Stimulated activated naive CD4-positive, alpha-beta T cell (primary cell): ENCODE measurements around the gene DHX30.
"Not testable (repeated sequence)": the region's sequence is repeated elsewhere in the genome, so short reads cannot be mapped to it uniquely, and the experiment has no call there.

ENCODE experiments used
- DNase-seq, 6 experiments: peaks; one replicate each; lab custom pipeline; 2025; lab: John Stamatoyannopoulos, UW

The DHX30 gene

DNA sequence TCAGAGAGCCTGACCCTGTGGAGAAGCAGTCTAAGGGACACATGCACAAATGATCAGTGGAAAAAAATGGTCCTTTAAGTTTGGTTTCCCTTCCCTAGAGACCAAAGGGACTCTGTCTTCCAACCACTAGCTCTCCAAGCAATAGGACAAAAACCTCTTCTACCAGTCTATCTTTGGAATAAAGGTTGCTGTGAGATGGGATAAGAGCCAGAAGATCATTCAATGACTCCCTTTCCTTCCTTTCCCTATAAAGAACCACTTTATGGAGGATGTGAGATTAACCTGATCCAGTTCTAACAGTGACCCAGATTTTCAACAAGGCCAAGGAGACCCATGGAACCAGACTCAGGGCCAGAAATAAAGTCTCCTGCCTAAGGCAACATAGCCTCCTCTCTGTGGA lies 74.8 kb downstream of the DHX30 start:
- no peak for DNase-seq

DNA sequence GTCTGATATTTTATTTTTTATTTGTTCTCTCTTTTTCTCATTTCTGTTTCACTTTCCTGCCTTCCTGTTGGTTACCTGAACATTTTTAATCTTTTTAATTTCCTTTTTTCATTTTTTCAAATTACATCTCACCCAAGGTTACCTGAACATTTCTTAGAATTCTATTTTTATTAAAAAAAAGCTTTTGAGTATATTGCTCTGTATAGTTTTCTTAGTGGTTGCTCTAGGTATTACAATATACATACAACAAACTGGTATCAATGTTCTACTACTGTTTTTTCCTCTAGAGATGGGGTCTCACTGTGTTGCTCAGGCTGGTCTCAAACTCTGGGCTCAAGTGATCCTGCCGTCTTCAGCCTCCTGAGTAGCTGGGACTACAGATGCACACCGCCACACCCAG lies 79.4 kb downstream of the DHX30 start:
- no peak for DNase-seq

DNA sequence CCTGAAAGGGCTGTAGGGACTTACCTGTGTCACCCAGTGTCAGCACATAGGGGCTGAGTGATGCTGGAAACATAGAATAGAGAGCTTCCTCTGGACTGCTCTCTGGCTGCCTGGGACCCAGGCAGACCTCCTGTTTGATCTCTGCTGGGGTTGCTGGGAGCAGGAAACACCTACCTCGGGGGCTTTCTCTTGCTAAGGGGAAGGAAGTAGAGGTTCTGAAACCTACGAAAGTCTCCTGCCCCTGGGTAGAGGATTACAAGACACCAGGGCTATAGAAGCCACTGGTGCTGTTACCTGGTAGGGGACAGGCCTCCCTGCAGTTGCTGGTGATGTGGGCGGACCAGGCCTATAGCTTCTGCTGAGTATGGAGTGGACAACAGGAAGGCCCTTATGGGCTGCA lies 81.7 kb downstream of the DHX30 start:
- no peak for DNase-seq

DNA sequence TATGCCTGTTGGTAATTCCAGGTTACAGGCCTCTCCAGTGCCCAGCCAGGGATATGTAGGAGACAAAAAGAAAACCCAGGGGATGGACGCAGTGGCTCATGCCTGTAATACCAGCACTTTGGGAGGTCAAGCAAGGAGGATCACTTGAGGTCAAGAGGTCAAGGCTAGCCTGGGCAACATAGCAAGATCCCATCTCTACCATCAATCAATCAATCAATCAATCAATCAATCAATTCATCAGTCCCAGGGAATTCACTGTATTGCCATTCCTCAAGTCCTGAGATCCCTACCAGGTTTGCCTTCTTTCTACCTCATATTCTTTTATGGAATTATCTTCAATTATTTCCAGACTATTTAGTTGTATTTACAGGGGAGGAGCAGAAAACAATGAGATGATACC lies 82.2 kb downstream of the DHX30 start:
- no peak for DNase-seq

DNA sequence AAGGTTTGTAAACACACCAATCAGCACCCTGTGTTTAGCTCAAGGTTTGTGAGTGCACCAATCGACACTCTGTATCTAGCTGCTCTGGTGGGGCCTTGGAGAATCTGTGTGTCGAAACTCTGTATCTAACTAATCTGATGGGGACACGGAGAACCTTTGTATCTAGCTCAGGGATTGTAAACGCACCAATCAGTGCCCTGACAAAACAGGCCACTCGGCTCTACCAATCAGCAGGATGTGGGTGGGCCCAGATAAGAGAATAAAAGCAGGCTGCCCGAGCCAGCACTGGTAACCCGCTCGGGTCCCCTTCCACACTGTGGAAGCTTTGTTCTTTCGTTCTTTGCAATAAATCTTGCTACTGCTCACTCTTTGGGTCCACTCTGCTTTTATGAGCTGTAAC lies 85.1 kb downstream of the DHX30 start:
- not testable (repeated sequence) for DNase-seq

DNA sequence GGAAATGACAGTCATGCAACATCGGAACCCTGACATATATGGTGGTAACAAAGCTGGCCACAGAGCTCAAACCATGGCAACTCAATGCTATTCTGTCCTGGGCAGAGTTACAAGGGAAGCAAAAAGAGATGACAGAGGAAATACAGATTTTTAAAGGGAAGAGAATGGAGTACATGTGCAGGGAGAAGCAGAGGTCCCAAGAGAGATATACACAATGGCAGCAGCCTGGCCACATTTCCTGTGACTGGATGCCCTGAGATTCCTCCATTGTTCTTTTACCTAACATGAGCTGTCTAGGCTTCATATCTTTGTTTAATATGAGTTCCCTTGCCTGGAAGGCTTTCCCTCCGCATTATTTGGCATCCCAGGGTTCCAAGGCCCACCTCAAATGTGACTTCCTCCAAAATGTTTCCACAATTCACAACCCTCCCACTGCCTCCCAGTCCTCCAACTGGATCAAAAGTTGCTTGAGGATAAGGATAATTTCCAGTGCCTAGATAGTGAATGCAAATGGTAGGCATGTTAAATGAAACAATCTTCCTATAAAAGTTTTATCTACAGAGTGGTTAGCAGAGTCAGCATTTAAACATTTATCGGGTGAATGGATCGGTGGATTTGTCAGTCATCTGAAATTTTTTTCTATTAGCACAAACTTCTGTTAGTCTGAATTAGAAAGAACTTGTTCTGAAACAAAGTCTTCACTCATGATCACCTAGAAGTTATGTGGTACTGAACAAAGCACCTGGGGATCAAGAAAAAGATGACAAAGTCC lies 86.2 kb downstream of the DHX30 start:
- DNase-seq = no peak

DNA sequence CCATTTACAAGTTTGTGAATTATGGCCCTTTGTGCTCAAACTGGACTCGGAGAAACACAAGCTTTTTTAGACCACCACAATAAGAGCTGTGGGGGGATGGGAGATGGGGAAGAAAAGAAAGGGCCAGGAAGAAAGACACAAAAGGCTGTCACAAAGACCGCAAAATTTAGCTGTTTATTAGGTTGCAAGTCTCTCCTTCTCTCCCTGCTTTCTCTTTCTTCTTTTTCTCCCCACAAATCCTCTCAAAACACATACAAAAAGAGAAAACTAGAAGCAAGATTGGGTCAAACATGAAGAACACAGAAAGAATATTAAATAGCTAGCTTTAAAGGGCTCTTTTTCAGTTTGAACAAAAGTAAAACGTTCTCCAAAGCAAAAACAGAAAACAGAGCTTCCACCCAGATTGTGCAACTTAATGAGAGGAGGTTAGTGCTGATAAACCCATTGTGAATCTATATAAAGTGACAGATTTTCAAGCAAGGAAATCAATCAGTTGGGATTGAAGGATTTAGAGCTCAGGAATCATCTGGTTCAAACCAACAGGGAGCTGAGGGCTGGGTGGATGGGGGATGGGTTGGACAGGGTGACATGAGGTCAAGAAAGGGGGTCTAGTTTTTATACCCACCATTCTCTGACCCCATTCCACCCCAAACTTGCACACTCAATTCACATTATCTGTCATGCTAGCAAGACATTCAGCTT lies 87.3 kb downstream of the DHX30 start:
- DNase-seq = no peak

DNA sequence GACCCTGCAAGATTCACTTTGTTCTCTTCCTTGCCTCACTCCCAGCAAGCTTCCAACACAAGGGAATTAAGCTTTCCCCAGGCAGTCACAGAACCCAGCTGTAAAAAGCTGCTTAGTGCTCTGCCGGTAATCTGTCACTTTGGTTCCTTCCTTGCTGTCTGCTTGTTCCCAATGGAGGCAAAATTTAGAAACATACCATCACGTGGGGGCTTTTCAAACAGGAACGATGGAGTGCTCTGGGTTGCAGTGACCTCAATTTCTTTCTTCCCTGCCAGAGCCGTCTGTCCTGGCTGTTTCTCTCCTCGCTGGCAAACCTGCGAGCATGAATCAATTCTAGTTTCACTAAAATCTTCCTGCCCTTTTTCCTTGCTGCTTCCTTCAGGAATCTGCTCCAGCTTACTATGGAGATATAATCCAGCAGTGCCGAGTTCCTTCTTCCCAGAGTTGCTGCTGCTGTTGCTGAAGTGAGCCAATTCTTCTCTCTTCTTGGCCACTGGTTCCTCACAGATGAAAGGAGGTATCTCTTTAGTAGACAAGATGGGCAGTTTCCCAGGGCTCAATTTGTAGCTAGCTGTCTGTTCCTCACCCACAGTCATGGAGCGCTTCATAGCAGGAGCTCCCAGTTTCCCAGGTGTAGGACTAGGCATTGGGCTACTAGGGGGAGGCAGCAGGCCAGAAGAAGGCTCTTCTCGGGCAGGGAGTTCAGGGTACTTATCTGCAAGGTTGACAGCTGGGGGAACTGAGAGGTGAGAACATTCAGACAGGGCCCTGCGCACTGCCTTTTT lies 88.1 kb downstream of the DHX30 start:
- DNase-seq = no peak

DNA sequence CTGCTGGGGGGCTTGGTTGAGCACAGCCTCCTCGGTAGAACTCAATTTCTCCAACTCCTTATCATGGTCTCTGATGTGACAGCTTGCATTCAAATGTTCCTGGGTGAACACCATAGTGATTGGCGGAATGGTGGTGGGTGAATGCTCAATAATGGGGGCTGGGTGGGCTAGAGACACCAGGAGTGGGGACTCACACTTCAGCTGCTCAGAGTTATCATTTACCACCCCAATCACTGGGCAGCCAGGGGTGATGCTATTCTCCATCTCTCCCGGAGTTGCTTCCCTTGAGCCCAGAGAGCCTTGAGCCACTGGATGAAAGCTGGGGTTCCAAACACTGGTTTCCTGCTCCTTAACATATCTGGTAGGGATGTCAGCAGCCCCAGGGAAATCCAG lies 88.7 kb downstream of the DHX30 start:
- no peak for DNase-seq

DNA sequence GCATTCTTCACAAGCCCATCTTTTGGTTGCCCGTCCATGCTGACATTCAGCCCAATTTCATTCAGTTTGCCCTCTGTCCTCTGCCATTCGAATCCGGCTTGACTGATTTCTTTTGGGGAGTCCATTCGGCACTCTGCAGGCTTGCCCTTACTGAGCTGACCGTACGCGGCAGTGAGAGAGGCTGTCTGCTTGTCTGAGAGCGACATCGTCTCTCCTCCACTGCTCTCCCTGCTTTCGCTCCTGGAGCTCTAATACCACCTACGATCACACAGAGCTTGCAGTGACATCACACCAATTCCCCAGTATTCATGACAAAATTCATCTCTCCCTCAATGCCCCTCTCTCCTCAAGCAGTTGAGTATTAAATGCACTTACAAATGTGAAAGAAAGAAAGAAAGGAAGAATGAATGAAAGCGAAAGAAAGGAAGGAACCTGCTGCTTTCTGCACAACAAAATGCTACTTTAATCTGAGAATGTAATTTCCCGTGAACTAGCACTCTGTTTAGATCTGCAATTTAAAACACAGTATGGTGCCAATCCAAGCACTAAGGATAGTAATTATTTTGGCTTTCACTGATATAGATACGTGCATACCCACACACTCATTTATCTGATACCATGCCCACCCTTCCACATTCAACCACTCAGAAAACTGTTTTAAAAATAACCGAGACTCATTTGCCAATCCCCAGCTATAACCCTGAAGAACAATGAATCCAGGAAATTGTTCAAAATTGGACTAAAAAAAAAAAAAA lies 89.5 kb downstream of the DHX30 start:
- DNase-seq = no peak

DNA sequence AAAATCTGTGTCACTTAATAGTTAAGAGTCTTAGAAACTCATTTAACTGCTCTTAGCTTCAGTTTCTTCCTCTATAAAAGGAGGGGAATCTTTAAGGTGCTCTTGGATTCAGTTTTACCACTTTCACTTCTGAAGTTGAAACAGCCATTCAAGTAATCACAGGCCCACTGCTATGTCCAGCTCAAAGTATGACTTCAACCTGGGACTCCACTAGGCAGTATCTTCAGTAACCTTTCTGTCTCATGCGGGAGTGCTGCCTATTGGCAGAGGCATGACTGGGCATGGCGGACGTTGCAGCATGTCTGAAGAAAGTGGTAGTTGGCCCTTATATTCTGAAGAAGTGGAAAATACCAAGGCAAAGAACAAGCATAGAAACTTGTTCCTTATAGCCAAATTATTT lies 92.3 kb downstream of the DHX30 start:
- DNase-seq = no peak

DNA sequence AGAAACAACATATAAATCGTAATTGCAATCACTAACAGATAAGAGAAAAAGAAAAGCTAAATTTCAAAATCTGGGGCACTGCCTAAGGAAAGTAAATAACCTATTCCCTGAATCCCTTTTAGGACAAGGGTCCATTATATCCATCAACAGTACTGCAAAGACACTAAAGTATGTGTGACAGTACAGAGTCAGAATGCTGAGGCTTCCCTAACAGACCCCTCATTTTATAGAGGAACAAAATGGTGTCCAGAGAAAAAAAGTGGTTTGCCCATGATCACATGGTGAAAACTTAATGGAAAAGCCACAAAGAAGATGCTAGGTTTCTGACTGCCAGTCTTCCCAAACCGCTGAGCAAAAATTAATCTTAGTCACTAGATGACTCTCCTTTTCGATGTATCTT lies 93.8 kb downstream of the DHX30 start:
- no peak for DNase-seq

DNA sequence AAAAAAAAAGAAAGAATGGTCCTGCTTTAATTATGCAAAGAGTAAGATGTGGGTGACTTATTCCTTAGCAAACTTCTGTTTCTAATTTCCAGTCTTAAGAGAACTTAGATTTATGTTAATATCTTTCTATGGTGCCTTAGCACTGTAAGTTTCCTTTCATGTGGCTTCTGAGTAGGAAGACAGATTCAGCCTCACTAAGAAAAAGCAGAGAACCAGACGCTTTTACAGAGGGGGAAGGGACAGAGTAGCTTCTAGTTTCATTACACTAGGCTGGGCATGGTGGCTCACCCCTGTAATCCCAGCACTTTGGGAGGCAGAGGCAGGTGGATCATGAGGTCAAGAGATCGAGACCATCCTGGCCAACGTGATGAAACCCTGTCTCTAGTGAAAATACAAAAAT lies 95.0 kb downstream of the DHX30 start:
- peak in 3 of 6 experiments; percentile 26 to 38 (median 31) for DNase-seq

DNA sequence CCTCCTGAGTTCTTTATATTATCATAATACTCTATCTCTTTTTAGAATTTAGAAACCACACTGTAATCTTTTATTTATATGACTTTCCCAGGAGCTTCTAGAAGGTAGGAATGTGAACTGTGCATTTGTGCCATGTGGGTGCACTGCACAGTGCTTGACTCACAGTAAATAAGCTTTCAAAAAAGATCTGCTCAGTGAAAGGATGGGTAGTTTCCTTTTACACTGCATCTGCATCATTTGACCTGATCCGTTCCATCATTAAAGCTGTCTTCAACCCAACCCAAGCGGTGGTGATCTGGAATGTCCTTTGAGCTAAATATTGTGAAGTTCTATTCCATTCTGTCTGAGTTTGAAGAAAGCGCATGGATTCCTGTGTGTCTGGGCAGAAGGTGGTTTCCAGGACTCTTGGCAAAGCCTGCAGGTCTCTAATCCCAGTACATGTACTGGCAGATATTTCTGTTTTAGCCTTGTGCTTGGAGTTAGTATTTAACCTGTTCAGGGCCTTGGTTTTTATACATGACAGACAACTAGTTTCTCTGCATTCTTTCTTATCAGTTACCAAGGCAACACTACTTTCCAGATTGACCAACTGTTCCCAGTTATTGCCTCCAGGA lies 96.7 kb downstream of the DHX30 start:
- no peak for DNase-seq
